GM23248 (cell line): Measurements from ENCODE around the gene NEGR1.

Experiments used
- EZH2 ChIP-seq: fragments of 200-600 bp; sonication (generic); IDR thresholded peaks from 2 replicates; pipeline ENCODE4 v1.6.1; 2018; ENCODE audit warnings: antibody characterized with exemption, mild to moderate bottlenecking; ENCODE audit not compliant: insufficient read depth, poor library complexity, severe bottlenecking
- EZH2phosphoT487 ChIP-seq: fragments of 200-600 bp; sonication (generic); IDR thresholded peaks from 2 replicates; pipeline ENCODE4 v1.6.1; 2018; ENCODE audit warnings: antibody characterized with exemption, moderate library complexity, mild to moderate bottlenecking, low read depth; ENCODE audit not compliant: insufficient read depth

- TF ChIP-seq EZH2 (no peak), EZH2phosphoT487 (no peak)
Measured at GRCh38 chr1:71393301-71393700, 889.0 kb downstream of the NEGR1 start.
